Measurements from ENCODE around the gene NHSL2. TPM values are rescaled to one million over a fixed set of nuclear protein-coding genes. Genes with fewer than 3 reads are reported as not detected.
"Not testable (repeated sequence)": the region's sequence is repeated elsewhere in the genome, so short reads cannot be mapped to it uniquely, and the experiment has no call there.

NHSL2 gene
- polyA plus RNA-seq (ENCODE audit: insufficient read length in 4 of 4) = 10 to 100 TPM in 1 of 4 donors, 1 to 10 TPM in 3; 9.2 to 10.8 (median 9.6) TPM

DNA sequence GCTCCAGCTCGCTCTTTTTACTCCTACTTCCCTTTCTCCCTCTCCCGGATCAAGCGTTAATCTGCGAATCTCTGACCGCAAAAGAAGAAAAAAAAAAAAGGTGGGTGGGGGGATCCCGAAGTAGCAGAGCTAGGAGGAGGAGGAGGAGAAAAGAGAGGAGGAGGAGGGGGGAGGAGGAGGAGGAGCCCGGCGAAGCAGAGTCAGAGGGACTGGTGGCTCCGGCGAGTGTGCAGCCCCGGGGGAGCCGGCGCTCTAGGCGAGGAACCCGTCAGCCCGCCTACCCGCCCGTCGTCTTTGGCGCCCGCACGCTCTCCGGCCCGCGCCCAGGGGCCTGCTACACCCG, at the start of gene NHSL2:
TSS of gene NHSL2 (plus strand) at position 203 of the 343 bp plus-strand sequence.
- no peak for DNase-seq (ENCODE audit: low read depth in 4 of 4, low spot score in 3 of 4)

- DNase-seq (ENCODE audit: low read depth in 4 of 4, low spot score in 3 of 4) = no peak
Measured at GRCh38 chrX:71867680-71868079, 43.0 kb upstream of the NHSL2 start.

GRCh38 chrX:71869566-71869965, 41.1 kb upstream of the NHSL2 start:
- not testable (repeated sequence) for DNase-seq (ENCODE audit: low read depth in 4 of 4, low spot score in 3 of 4)

GRCh38 chrX:71870208-71871098, 40.2 kb upstream of the NHSL2 start:
- peak in 1 of 4 donors; percentile 4 for DNase-seq (ENCODE audit: low read depth in 4 of 4, low spot score in 3 of 4)

- DNase-seq (ENCODE audit: low read depth in 4 of 4, low spot score in 3 of 4) = no peak
Measured at GRCh38 chrX:71871367-71871766, 39.3 kb upstream of the NHSL2 start.

GRCh38 chrX:71872542-71873458, 37.8 kb upstream of the NHSL2 start:
- DNase-seq (ENCODE audit: low read depth in 4 of 4, low spot score in 3 of 4) = no peak

GRCh38 chrX:71873459-71873833, 37.2 kb upstream of the NHSL2 start:
- no peak for DNase-seq (ENCODE audit: low read depth in 4 of 4, low spot score in 3 of 4)

DNA sequence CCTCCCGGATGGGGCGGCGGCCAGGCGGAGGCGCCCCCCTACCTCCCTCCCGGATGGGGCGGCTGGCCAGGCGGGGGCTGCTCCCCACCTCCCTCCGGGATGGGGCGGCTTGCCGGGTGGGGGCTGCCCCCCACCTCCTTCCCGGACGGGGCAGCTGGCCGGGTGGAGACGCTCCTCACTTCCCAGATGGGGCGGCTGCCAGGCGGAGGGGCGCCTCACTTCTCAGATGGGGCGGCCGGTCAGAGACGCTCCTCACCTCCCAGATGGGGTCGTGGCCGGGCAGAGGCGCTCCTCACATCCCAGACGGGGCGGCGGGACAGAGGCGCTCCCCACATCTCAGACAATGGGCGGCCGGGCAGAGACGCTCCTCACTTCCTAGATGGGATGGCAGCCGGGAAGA, 33.8 kb upstream of the NHSL2 start:
- not testable (repeated sequence) for DNase-seq (ENCODE audit: low read depth in 4 of 4, low spot score in 3 of 4)

GRCh38 chrX:71885099-71885498, 25.5 kb upstream of the NHSL2 start:
- no peak for DNase-seq (ENCODE audit: low read depth in 4 of 4, low spot score in 3 of 4)

DNA sequence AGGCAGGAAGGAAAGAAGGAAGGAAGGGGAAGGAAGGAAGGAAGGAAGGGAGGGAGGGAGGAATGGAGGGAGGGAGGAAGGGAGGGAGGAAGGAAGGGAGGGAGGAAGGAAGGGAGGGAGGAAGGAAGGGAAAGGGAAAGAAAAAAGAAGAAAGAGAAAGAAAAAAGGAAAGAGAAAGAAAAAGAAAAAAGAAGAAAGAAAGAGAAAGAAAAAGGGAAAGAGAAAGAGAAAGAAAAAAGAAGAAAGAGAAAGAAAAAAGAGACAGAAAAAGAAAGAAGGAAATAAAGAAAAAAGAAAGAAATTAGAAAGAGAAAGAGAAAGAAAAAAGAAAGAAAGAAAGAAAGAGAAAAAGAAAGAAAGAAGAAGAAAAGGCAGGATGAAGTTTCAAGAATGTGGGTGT, 15.0 kb upstream of the NHSL2 start:
- DNase-seq (ENCODE audit: low read depth in 4 of 4, low spot score in 3 of 4) = no peak

GRCh38 chrX:71906144-71906543, 4.5 kb upstream of the NHSL2 start:
- no peak for DNase-seq (ENCODE audit: low read depth in 4 of 4, low spot score in 3 of 4)

GRCh38 chrX:71908387-71908786, 2.3 kb upstream of the NHSL2 start:
- no peak for DNase-seq (ENCODE audit: low read depth in 4 of 4, low spot score in 3 of 4)

- DNase-seq (ENCODE audit: low read depth in 4 of 4, low spot score in 3 of 4) = no peak
Measured at GRCh38 chrX:71909956-71910355, 689 bp upstream of the NHSL2 start.

- no peak for DNase-seq (ENCODE audit: low read depth in 4 of 4, low spot score in 3 of 4)
Measured at GRCh38 chrX:71910986-71911730, 513 bp downstream of the NHSL2 start.

- DNase-seq (ENCODE audit: low read depth in 4 of 4, low spot score in 3 of 4) = no peak
Measured at GRCh38 chrX:71911731-71912050, 1.0 kb downstream of the NHSL2 start.

DNA sequence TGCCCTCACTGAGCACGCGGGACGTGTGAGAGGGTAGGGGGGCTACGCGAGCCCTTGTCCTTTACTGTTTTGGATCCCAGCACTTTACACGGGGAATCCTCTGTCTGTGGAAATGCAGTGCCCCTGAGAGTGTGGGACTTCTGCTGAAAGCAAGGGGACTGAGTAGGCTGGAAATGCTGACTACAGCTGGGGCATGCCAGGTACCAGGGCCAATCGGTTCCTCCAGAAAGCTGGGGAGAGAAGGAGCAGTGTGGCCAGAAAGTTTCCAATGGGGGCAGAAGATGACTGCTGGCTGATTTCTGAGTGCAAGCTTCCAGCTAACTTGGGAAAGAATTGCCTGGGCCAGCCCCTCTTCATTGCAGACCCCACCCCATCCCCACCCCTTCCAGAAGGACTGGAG, 1.5 kb downstream of the NHSL2 start:
- no peak for DNase-seq (ENCODE audit: low read depth in 4 of 4, low spot score in 3 of 4)

DNA sequence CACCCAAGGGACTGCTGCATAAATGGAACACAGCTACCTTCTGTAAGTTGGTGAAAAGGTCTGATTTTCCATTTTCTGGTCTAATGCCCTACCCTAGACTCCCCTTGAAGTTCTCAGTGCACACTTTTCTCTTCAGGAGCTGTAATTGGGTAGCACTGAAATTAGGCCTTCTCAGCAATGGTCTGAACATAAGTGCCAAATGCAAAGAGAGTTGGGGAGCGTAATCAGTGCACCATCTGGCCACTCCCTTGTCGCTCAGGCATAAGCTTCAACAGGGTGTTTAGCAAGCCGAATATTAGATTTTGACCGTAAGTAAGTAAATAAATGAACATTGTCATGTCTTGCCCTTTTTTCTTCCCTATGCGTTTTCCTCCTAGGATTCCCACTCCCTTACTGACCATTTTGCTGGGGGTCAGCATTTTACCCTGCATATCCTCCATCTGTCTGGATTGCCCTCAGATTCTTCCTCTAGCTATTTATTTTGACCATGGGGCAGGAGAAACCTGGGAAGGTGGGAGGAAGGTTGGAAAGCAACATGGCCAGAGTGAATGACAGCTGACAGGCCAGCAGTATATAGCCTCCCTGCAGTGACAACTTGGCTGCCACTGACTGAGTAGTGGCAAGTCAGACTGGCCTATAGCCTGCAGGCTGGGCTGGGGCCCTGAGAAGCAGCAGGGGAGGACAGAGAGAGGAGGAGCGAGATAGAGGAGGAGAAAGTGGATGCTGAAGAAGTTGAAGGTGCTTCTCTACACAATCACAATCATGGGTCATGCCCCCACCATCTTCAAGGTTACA, 2.7 kb downstream of the NHSL2 start:
- DNase-seq (ENCODE audit: low read depth in 4 of 4, low spot score in 3 of 4) = no peak

GRCh38 chrX:71917621-71918343, 7.1 kb downstream of the NHSL2 start:
- DNase-seq (ENCODE audit: low read depth in 4 of 4, low spot score in 3 of 4) = no peak

DNA sequence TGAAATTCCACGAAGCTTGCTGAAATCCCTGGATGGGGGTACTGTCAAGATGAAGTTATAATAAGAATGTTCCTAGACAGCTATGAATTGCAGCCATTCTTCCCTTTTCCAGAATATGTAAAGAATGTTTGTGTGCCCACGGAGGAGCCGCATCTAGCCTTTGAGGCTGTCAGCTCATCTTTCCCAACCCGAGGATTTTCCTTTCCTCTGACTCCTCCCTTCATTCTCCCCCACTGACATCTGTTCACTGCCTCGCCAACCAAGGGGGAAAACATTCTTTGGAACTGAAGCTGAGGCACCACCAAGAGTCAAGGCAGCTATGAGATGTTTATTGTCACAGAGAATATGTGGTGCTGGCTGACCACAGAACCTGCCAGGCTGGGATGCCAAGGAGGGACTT, 8.8 kb downstream of the NHSL2 start:
- DNase-seq (ENCODE audit: low read depth in 4 of 4, low spot score in 3 of 4) = no peak

- DNase-seq (ENCODE audit: low read depth in 4 of 4, low spot score in 3 of 4) = no peak
Measured at GRCh38 chrX:71919886-71920285, 9.2 kb downstream of the NHSL2 start.
